Panc1 (cell line): ENCODE data around the gene HMG20B. TPM values are rescaled to one million over a fixed set of nuclear protein-coding genes. Genes with fewer than 3 reads are reported as not detected.

Experiments used
- ATAC-seq: fragments of 200-7000 bp; cut with Tn5 transposase; 2 replicates; pipeline ENCODE4 v1.9.1; 2020; ENCODE audit warnings: mild to moderate bottlenecking, moderate library complexity
- BruUV-seq: library from RNA; stranded (reverse); fragments of 400-500 nt; replicated peaks from 2 replicates; lab custom pipeline; 2021; lab: Mats Ljungman, UMichigan
- CTCF ChIA-PET: fragments of 300-600 bp; sonication (Branson Sonifier 250); formaldehyde crosslinking; loops from one replicate; lab custom pipeline; 2022; ENCODE audit warnings: antibody characterized with exemption; lab: Charles Lee
- POLR2A ChIA-PET: fragments of 300-600 bp; sonication (Branson Sonifier 250); formaldehyde crosslinking; loops from one replicate; lab custom pipeline; 2022; ENCODE audit warnings: antibody characterized with exemption; lab: Charles Lee
- DNase-seq: peaks from one replicate; pipeline ENCODE4 v3.0.0-alpha.2; 2010; ENCODE audit warnings: low read depth, low spot score
- H3K27ac ChIP-seq: 2 replicates; pipeline ENCODE4 v1.5.1; 2011; ENCODE audit warnings: mild to moderate bottlenecking, low read length, inconsistent platforms
- H3K27me3 ChIP-seq: fragments of 200-500 bp; sonication (Bioruptor generic); 2 replicates; pipeline ENCODE4 v1.6.0; 2014; ENCODE audit warnings: low read length, inconsistent platforms; ENCODE audit not compliant: control insufficient read depth, insufficient read depth
- H3K36me3 ChIP-seq: fragments of 200-500 bp; sonication (Bioruptor generic); 2 replicates; pipeline ENCODE4 v1.5.1; 2014; ENCODE audit warnings: inconsistent platforms, mild to moderate bottlenecking, low read length, moderate library complexity; ENCODE audit not compliant: control insufficient read depth, insufficient read depth
- H3K4me1 ChIP-seq: 2 replicates; pipeline ENCODE4 v1.5.1; 2011; ENCODE audit warnings: inconsistent platforms, mild to moderate bottlenecking, low read length, moderate library complexity; ENCODE audit not compliant: control insufficient read depth, insufficient read depth
- H3K4me3 ChIP-seq, 2 experiments: 2 replicates each; pipeline ENCODE4 v1.5.1; 2011 to 2012; ENCODE audit warnings: low read depth in 2 of 2, low read length in 2 of 2, mild to moderate bottlenecking in 2 of 2, inconsistent platforms in 1 of 2, moderate library complexity in 1 of 2
- H3K9me3 ChIP-seq: fragments of 200-500 bp; sonication (Bioruptor generic); 2 replicates; pipeline ENCODE4 v1.5.1; 2014; ENCODE audit warnings: low read depth, mild to moderate bottlenecking, inconsistent platforms, low read length, moderate library complexity; ENCODE audit not compliant: control insufficient read depth, insufficient read depth
- POLR2AphosphoS5 ChIP-seq: IDR thresholded peaks from 2 replicates; pipeline ENCODE4 v1.6.1; 2012; ENCODE audit warnings: mild to moderate bottlenecking, low read depth, low read length, moderate library complexity
- SIN3A ChIP-seq: IDR thresholded peaks from 2 replicates; pipeline ENCODE4 v1.6.1; 2012; ENCODE audit warnings: low read depth, mild to moderate bottlenecking, low read length, moderate library complexity, borderline replicate concordance; ENCODE audit not compliant: insufficient read depth
- TCF7L2 ChIP-seq: IDR thresholded peaks from 2 replicates; pipeline ENCODE4 v1.6.1; 2011; ENCODE audit warnings: mild to moderate bottlenecking, low read depth, low read length, inconsistent platforms
- in situ Hi-C: cut with HindIII; loops from 2 replicates; pipeline ENCODE4 v1.10.0; 2016; ENCODE audit warnings: low sequenced_read_pairs, low pct_unique_long_range_greater_than_20kb
- intact Hi-C: fragments of 100-400 bp; cut with micrococcal nuclease; formaldehyde crosslinking; loops from one replicate; pipeline ENCODE4 v1.10.0; 2022; ENCODE audit not compliant: unreplicated experiment
- total RNA-seq: library from RNA; stranded (reverse); gene quantifications from one replicate; pipeline ENCODE4 v1.2.1, GENCODE V29; 2021; ENCODE audit not compliant: unreplicated experiment
- TF ChIP-seq, protein P1 (sequence below), 2 experiments: IDR thresholded peaks; 2 replicates each; pipeline ENCODE4 v1.6.1; 2011 to 2012; ENCODE audit warnings: low read depth in 2 of 2, control low read depth in 1 of 2, low read length in 1 of 2, mild to moderate bottlenecking in 1 of 2, moderate library complexity in 1 of 2; ENCODE audit not compliant: insufficient read depth in 1 of 2
- TF ChIP-seq, protein P2 (sequence below): fragments of 450-650 bp; IDR thresholded peaks from 2 replicates; pipeline ENCODE4 v1.5.1; 2017; ENCODE audit warnings: mild to moderate bottlenecking

HMG20B gene
- total RNA-seq, 1 experiment from 2014 or later, result 74.7 TPM

- no peak overlapping the region for H3K27ac ChIP-seq
- CTCF ChIA-PET, result no interaction called here
- DNase-seq, result no peak
- H3K36me3 ChIP-seq, result no peaks in the 10 kb centered on the region; the same call in 1 of the 2 replicates
- no TSS peak for BruUV-seq
- ATAC-seq, result no peak
- POLR2A ChIA-PET, result no interaction called here
- H3K9me3 ChIP-seq, result no peaks in the 10 kb centered on the region
- H3K4me3 ChIP-seq, result no peak overlapping the region
- peaks cover 7% of the 10 kb centered on the region; the same call in 1 of the 2 replicates for H3K4me1 ChIP-seq
- TF ChIP-seq, protein P1, sequence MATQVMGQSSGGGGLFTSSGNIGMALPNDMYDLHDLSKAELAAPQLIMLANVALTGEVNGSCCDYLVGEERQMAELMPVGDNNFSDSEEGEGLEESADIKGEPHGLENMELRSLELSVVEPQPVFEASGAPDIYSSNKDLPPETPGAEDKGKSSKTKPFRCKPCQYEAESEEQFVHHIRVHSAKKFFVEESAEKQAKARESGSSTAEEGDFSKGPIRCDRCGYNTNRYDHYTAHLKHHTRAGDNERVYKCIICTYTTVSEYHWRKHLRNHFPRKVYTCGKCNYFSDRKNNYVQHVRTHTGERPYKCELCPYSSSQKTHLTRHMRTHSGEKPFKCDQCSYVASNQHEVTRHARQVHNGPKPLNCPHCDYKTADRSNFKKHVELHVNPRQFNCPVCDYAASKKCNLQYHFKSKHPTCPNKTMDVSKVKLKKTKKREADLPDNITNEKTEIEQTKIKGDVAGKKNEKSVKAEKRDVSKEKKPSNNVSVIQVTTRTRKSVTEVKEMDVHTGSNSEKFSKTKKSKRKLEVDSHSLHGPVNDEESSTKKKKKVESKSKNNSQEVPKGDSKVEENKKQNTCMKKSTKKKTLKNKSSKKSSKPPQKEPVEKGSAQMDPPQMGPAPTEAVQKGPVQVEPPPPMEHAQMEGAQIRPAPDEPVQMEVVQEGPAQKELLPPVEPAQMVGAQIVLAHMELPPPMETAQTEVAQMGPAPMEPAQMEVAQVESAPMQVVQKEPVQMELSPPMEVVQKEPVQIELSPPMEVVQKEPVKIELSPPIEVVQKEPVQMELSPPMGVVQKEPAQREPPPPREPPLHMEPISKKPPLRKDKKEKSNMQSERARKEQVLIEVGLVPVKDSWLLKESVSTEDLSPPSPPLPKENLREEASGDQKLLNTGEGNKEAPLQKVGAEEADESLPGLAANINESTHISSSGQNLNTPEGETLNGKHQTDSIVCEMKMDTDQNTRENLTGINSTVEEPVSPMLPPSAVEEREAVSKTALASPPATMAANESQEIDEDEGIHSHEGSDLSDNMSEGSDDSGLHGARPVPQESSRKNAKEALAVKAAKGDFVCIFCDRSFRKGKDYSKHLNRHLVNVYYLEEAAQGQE (IDR thresholded peaks at IDR 0.05; ENCODE audit: insufficient read depth in 1 of 2, low read depth in 2 of 2, low read length in 1 of 2), result no peak
- no peak for TF ChIP-seq SIN3A
- no peak for TF ChIP-seq POLR2AphosphoS5
- TF ChIP-seq TCF7L2, result no peak
- TF ChIP-seq, protein P2, sequence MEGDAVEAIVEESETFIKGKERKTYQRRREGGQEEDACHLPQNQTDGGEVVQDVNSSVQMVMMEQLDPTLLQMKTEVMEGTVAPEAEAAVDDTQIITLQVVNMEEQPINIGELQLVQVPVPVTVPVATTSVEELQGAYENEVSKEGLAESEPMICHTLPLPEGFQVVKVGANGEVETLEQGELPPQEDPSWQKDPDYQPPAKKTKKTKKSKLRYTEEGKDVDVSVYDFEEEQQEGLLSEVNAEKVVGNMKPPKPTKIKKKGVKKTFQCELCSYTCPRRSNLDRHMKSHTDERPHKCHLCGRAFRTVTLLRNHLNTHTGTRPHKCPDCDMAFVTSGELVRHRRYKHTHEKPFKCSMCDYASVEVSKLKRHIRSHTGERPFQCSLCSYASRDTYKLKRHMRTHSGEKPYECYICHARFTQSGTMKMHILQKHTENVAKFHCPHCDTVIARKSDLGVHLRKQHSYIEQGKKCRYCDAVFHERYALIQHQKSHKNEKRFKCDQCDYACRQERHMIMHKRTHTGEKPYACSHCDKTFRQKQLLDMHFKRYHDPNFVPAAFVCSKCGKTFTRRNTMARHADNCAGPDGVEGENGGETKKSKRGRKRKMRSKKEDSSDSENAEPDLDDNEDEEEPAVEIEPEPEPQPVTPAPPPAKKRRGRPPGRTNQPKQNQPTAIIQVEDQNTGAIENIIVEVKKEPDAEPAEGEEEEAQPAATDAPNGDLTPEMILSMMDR, result no peak
- intact Hi-C loops, result no loop called here
- in situ Hi-C loops, result no loop called here
- H3K27me3 ChIP-seq, result no peaks in the 10 kb centered on the region
These were observed 37.6 kb upstream of the HMG20B start for GRCh38 chr19:3535235-3535535.

DNA sequence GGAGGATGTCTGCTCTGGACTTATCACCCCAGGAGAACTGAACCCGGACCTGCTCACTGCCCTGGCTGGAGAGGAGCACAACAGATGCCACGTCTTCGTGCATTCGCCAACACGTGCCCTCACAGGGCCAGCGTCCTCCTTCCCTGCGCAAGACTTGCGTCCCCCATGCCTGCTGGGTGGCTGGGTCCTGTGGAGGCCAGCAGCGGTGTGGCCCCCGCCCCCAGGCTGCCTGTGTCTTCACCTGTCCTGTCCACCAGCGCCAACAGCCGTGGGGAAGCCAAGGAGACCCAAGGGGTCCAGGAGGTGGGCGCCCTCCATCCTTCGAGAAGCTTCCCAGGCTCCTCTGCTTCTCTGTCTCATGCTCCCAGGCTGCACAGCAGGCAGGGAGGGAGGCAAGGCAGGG lies 37.2 kb upstream of the HMG20B start:
- TF ChIP-seq, protein P2, result no peak
- TF ChIP-seq POLR2AphosphoS5, result no peak
- TF ChIP-seq SIN3A, result no peak
- TF ChIP-seq TCF7L2, result no peak
- TF ChIP-seq, protein P1 (IDR thresholded peaks at IDR 0.05; ENCODE audit: insufficient read depth in 1 of 2, low read depth in 2 of 2, low read length in 1 of 2), result no peak
- Histone ChIP-seq H3K9me3 (no peaks in the 10 kb centered on the region), H3K36me3 (no peaks in the 10 kb centered on the region; the same call in 1 of the 2 replicates), H3K4me3 (no peak overlapping the region), H3K4me1 (peaks cover 7% of the 10 kb centered on the region; the same call in 1 of the 2 replicates), H3K27me3 (no peaks in the 10 kb centered on the region), H3K27ac (no peak overlapping the region)
- BruUV-seq, result no TSS peak
- CTCF ChIA-PET, result no interaction called here
- DNase-seq (no peak), ATAC-seq (no peak)
- intact Hi-C loops (no loop called here), in situ Hi-C loops (no loop called here)
- POLR2A ChIA-PET, result no interaction called here
